OCI-LY1 (cell line): Measurements from ENCODE around the gene ATAD3C.

Source experiments
- CTCF ChIP-seq: fragments of 200-600 bp; sonication (generic), shearing (Covaris generic); IDR thresholded peaks from 2 replicates; pipeline ENCODE4 v1.5.1; 2017; ENCODE audit warnings: mild to moderate bottlenecking, antibody characterized with exemption, low read length, moderate library complexity, mixed read lengths
- EZH2 ChIP-seq: fragments of 200-600 bp; sonication (generic), shearing (Covaris generic); IDR thresholded peaks from 2 replicates; pipeline ENCODE4 v1.8.0; 2017; ENCODE audit warnings: borderline replicate concordance, mixed run types, mild to moderate bottlenecking, antibody characterized with exemption, low read length, moderate library complexity, mixed read lengths

GRCh38 chr1:1433804-1434130 is 15.7 kb upstream of the ATAD3C start:
- TF ChIP-seq CTCF (no peak), EZH2 (no peak)
